ENCODE data around the gene WNT3A.

DNA sequence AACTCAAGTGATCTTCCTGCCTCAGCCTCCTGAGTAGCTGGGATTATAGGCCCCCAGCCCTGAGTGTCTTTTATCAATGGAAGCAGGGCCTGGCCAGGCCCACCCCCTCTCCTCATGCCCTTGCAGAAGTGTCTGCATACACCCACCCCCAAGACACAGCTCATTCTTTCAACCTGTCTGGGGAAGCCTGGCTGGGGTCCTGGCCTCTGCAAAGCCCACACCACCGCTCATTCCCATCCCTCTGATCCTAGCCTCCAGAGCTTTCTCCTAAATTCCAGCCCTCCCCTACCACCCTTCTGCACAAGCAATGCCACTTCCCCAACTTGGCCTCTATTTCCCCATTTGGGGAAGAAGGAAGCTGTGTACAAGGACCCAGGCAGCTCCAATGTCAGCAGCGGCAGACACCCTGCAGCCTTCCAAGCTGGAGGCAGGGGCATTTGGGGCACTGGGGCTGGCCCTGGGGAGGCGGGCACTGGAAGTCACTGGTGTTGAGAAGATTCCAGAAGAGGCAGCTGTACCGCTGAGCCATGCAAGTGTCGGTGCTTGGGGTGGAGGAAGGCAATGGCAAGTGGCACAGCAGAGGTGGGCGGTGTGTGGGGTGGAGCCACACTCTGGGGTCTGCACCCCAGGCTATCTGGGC is 42.0 kb downstream of the WNT3A start:
- no peak for TF ChIP-seq POLR2AphosphoS5 (IDR thresholded peaks at IDR 0.05)
- TF ChIP-seq, protein P1, sequence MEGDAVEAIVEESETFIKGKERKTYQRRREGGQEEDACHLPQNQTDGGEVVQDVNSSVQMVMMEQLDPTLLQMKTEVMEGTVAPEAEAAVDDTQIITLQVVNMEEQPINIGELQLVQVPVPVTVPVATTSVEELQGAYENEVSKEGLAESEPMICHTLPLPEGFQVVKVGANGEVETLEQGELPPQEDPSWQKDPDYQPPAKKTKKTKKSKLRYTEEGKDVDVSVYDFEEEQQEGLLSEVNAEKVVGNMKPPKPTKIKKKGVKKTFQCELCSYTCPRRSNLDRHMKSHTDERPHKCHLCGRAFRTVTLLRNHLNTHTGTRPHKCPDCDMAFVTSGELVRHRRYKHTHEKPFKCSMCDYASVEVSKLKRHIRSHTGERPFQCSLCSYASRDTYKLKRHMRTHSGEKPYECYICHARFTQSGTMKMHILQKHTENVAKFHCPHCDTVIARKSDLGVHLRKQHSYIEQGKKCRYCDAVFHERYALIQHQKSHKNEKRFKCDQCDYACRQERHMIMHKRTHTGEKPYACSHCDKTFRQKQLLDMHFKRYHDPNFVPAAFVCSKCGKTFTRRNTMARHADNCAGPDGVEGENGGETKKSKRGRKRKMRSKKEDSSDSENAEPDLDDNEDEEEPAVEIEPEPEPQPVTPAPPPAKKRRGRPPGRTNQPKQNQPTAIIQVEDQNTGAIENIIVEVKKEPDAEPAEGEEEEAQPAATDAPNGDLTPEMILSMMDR (IDR thresholded peaks at IDR 0.05), result no peak
- no peak for TF ChIP-seq POLR2A (IDR thresholded peaks at IDR 0.05)

All from upper lobe of left lung (tissue), 4 donors.